ENCODE data around the gene CYB5R4.

CYB5R4 gene

DNA sequence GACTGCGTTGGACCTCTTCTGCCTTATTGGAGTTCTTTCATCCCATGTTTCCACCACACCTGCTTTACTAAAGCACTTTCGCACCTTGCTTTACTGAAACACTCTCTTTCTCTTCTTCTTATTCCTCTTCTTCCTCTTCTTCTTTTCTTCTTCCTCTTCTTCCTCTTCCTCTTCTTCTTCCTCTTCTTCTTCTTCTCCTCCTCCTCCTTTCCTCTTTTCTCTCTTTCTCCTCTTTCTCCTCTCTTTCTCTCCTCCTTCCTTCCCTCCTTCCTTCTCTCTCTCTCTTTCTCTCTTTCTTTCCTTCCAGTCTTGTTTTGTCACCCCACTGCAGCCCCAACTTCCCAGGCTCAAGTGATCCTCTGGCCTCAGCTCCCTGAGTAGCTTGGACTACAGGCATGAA lies 10.4 kb upstream of the CYB5R4 start:
- Histone ChIP-seq H3K9ac (ENCODE audit: low read depth, low read length) (no peak overlapping the region), H3K27me3 (ENCODE audit: control insufficient read depth, insufficient read depth, low read length) (peaks cover 31% of the 10 kb centered on the region), H3K9me3 (ENCODE audit: control insufficient read depth, insufficient read depth, low read length) (no peaks in the 10 kb centered on the region), H3K36me3 (ENCODE audit: control insufficient read depth, insufficient read depth, low read length) (no peaks in the 10 kb centered on the region), H3K4me1 (ENCODE audit: control insufficient read depth, insufficient read depth, low read length) (no peaks in the 10 kb centered on the region), H3K4me3 (ENCODE audit: low read depth, low read length) (no peak overlapping the region)

DNA sequence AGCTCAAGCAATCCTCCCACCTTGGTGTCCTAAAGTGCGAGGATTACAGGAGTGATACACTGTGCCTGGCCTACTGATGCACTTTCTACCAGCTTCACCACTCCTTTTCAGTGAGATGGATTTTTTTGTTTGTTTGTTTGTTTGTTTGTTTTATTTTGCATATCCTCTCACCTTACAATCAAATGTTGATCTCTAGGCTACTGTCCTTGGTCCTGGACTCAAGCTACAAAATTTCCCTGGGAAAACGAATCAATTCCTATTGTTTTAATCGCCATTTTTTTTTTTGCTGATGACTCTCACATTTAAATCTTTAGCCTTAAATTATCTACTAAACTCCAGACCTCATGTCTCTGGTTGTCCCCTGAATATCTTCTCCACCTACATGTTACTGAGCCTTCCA lies 9.9 kb upstream of the CYB5R4 start:
- Histone ChIP-seq H3K4me1 (ENCODE audit: control insufficient read depth, insufficient read depth, low read length) (peaks cover 3% of the 10 kb centered on the region), H3K9me3 (ENCODE audit: control insufficient read depth, insufficient read depth, low read length) (no peaks in the 10 kb centered on the region), H3K9ac (ENCODE audit: low read depth, low read length) (no peak overlapping the region), H3K4me3 (ENCODE audit: low read depth, low read length) (no peak overlapping the region), H3K27me3 (ENCODE audit: control insufficient read depth, insufficient read depth, low read length) (peaks cover 36% of the 10 kb centered on the region), H3K36me3 (ENCODE audit: control insufficient read depth, insufficient read depth, low read length) (no peaks in the 10 kb centered on the region)

DNA sequence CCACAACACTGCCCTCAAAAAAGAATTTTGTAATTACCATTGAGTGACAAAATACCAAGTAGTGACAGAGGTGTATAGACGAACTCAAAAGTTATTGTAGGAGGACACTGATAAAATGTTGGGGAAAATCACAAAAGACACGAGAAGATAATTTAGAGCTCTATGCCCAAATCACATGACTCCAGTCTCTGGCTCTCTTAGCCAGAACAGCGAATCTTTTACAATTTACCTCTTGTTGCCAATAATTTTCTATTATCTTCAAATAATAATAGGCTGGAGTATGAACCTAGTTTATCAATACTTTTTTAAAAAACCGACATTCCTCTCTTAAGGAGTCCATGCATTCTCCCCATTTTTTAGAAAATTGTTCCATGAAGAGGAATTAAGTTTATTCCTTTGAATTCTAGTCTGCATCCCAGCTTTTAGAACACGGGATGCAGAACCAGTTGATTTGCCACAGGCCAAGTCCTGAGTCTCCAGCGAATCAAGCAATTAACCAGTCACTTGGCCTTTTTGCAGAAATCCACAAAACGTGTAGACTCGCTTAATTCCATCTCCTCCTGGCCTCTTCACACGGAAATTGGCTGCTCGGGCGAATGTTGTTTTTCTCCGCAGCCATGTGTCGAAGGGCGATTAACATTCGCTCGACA lies 6.8 kb upstream of the CYB5R4 start:
- peak overlapping the region; percentile 39 for H3K9ac ChIP-seq (ENCODE audit: low read depth, low read length)
- H3K4me1 ChIP-seq (ENCODE audit: control insufficient read depth, insufficient read depth, low read length) = peaks cover 4% of the 10 kb centered on the region
- H3K27me3 ChIP-seq (ENCODE audit: control insufficient read depth, insufficient read depth, low read length) = peaks cover 51% of the 10 kb centered on the region
- H3K36me3 ChIP-seq (ENCODE audit: control insufficient read depth, insufficient read depth, low read length) = no peaks in the 10 kb centered on the region
- H3K9me3 ChIP-seq (ENCODE audit: control insufficient read depth, insufficient read depth, low read length) = no peaks in the 10 kb centered on the region
- peak overlapping the region; percentile 87 for H3K4me3 ChIP-seq (ENCODE audit: low read depth, low read length)

DNA sequence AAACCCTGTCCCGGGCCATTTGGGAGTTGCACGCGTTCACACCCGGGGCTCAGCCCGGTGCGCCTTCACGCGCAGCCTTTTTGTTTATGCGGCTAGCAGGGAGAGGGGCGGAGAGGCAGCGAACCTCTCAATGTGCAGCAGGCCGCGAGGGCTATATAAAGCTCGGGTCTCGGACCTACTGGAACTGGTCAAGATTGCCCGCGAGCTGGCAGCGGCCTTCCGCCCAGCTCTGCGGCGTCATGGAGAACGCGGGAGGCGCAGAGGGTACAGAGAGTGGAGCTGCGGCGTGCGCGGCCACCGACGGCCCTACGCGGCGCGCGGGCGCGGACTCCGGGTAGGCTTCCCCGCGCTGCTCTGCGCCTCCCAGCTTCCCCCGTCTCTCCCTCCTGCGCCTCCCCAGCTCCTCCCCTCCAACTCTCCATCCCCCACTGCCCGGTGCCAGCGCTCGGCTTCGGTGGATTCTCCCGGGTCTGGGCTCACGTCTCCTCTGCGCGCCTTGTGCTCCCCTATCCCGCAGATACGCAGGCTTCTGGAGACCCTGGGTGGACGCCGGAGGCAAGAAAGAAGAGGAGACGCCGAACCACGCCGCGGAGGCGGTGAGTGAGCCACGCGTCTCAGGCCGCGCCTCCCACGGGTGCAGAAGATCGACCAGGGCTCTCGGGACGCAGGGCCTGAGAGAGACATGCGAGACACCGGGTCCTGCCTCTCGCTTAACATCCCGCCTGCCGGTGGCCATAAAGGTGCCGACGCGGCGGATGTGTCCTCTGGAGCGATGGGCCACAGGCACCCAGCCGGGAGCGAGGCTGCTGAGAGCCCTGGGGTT lies 6.1 kb upstream of the CYB5R4 start, which contains the start of gene RIPPLY2:
Gene RIPPLY2, plus strand, starts transcription at position 183 of the 823 bp plus-strand sequence. Its CDS starts 57 bp downstream, at position 240.
- Histone ChIP-seq H3K27me3 (ENCODE audit: control insufficient read depth, insufficient read depth, low read length) (peaks cover 51% of the 10 kb centered on the region), H3K36me3 (ENCODE audit: control insufficient read depth, insufficient read depth, low read length) (no peaks in the 10 kb centered on the region), H3K4me3 (ENCODE audit: low read depth, low read length) (peak within 1 kb of the TSS; percentile 87), H3K9me3 (ENCODE audit: control insufficient read depth, insufficient read depth, low read length) (no peaks in the 10 kb centered on the region), H3K4me1 (ENCODE audit: control insufficient read depth, insufficient read depth, low read length) (peaks cover 4% of the 10 kb centered on the region), H3K9ac (ENCODE audit: low read depth, low read length) (peak within 1 kb of the TSS; percentile 39)

DNA sequence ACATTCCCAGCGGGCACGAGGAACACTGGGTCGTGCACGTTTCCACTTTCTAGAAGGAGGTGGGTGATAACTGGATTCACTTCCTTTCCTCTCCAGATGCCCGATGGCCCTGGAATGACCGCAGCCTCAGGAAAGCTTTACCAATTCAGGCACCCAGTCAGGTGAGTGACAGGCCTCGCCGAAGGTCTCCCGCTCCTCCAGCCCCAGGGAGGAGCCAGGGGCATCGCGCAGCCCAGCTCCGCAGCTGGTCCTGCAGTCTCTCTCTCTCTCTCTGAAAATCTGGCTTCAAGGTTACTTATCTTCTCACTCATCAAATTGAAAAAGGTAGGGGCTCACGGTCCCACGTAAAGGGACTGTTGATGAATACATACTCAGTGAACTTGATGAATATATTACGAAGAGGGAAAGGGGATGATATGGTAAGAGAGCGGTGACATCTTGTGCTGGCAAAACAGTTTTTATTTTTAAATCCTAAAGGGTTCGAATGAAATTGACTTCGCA lies 5.4 kb upstream of the CYB5R4 start:
- Histone ChIP-seq H3K4me3 (ENCODE audit: low read depth, low read length) (peak overlapping the region; percentile 87), H3K9me3 (ENCODE audit: control insufficient read depth, insufficient read depth, low read length) (no peaks in the 10 kb centered on the region), H3K27me3 (ENCODE audit: control insufficient read depth, insufficient read depth, low read length) (peaks cover 51% of the 10 kb centered on the region), H3K4me1 (ENCODE audit: control insufficient read depth, insufficient read depth, low read length) (peaks cover 4% of the 10 kb centered on the region), H3K36me3 (ENCODE audit: control insufficient read depth, insufficient read depth, low read length) (no peaks in the 10 kb centered on the region), H3K9ac (ENCODE audit: low read depth, low read length) (no peak overlapping the region)

DNA sequence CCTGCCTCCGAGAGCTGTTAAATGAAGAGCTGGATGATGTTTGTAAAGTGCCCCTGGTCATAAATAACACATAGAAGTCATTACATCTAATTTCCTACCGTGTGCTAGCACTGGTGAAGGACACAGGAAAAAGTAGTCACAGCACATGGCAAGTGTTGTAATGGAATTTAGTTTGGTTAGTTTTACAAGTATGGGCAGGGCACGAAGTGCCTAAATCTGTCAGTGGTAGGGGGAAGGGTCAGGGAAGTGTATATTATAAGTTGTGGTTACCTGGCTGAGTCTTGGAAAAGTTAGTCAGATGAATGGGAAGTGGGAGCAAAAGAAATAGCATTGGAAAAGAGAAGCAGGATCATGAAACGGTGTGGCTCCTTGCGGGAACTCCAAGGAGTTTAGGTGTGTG lies 4.7 kb upstream of the CYB5R4 start:
- H3K27me3 ChIP-seq (ENCODE audit: control insufficient read depth, insufficient read depth, low read length) = peaks cover 51% of the 10 kb centered on the region
- no peak overlapping the region for H3K9ac ChIP-seq (ENCODE audit: low read depth, low read length)
- H3K4me1 ChIP-seq (ENCODE audit: control insufficient read depth, insufficient read depth, low read length) = peaks cover 4% of the 10 kb centered on the region
- peak overlapping the region; percentile 4 for H3K4me3 ChIP-seq (ENCODE audit: low read depth, low read length)
- H3K36me3 ChIP-seq (ENCODE audit: control insufficient read depth, insufficient read depth, low read length) = no peaks in the 10 kb centered on the region
- no peaks in the 10 kb centered on the region for H3K9me3 ChIP-seq (ENCODE audit: control insufficient read depth, insufficient read depth, low read length)

DNA sequence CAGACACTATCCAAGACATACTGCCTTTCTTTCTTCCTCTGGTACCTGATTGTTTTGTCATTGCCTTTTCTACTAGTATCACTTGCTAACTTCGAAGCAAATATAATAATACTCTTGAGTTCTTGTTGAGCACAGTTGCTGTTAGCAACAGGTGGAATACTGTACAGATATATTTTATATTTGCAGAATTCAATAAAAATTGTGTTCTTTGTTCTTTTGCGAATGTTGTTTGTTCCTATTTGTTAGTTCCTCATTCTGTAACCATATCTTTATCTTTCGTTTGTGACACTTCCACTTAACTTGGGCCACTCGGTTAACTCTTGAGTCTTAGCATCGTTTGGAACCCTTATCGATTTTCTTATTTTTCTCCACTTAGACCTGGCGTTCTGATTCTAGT lies 868 bp downstream of the CYB5R4 start:
- Histone ChIP-seq H3K36me3 (ENCODE audit: control insufficient read depth, insufficient read depth, low read length) (no peaks in the 10 kb centered on the region), H3K4me3 (ENCODE audit: low read depth, low read length) (peak overlapping the region; percentile 97), H3K9ac (ENCODE audit: low read depth, low read length) (peak overlapping the region; percentile 56), H3K4me1 (ENCODE audit: control insufficient read depth, insufficient read depth, low read length) (no peaks in the 10 kb centered on the region), H3K27me3 (ENCODE audit: control insufficient read depth, insufficient read depth, low read length) (peaks cover 7% of the 10 kb centered on the region), H3K9me3 (ENCODE audit: control insufficient read depth, insufficient read depth, low read length) (no peaks in the 10 kb centered on the region)

DNA sequence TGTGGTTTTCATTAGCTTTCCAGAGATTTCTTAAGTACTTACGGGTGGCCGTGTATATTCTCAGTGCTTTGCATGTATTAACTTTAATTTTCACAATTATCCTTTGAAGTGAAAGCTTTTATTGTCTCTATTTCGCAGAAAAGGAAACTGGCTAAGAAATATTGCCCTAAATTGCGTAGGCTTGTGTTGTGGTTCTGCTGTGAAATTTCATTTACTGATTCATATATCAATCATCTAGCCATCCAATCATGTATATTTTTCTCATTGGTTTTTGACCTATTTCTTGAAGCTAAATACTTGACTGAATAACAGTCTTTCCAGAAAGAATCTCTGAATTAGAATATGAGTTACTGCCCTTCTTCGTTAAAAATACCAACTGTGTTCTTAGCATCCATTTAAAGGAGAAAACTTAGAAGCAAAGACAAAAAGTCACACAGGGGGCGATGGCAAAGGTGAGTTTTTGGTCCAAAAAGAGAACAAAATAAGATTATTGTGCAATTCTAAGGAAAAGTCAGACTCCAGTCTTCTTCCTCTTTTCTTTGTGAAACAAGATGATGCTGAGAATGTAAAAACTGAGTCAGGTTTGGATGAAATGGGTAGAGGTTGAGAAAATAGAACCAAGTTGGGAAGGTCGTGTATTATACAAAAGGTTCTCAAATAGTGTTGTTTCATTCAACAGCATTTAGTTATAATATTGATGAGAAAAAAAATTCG lies 1.4 kb downstream of the CYB5R4 start:
- Histone ChIP-seq H3K4me1 (ENCODE audit: control insufficient read depth, insufficient read depth, low read length) (no peaks in the 10 kb centered on the region), H3K27me3 (ENCODE audit: control insufficient read depth, insufficient read depth, low read length) (peaks cover 1% of the 10 kb centered on the region), H3K9ac (ENCODE audit: low read depth, low read length) (no peak overlapping the region), H3K9me3 (ENCODE audit: control insufficient read depth, insufficient read depth, low read length) (no peaks in the 10 kb centered on the region), H3K36me3 (ENCODE audit: control insufficient read depth, insufficient read depth, low read length) (peaks cover 3% of the 10 kb centered on the region), H3K4me3 (ENCODE audit: low read depth, low read length) (no peak overlapping the region)

DNA sequence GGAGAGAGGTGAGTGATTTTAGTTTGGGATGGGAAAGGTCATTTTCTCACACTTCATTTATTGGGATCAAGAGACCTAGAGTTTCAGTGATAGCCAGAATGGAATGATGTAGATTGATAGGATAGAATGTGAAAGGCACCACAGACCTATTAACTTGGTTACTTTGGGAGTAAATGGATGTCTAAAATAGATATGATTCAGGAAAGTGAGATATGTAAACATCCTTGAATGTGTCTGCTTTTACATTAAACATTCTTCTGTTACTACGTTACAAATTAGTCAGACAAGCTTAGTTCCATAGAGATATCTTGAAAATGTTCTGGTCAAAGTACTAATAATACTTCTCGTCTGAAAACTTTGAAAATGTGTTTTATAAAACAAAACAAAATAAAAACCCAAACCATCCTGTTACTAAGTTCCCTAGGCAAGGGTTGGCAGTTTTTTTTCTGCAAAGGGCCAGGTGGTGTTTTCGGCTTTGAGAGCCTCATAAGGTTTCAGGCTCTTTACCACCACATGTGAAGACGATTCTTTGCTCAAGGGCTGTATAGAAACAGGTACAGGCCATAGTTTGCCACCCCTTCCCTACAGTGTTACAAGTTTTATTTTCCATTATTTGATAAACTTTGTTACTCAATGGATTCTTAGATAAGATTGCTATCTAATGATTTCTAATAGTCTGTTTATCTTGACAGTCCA lies 3.4 kb downstream of the CYB5R4 start:
- Histone ChIP-seq H3K27me3 (ENCODE audit: control insufficient read depth, insufficient read depth, low read length) (no peaks in the 10 kb centered on the region), H3K9ac (ENCODE audit: low read depth, low read length) (no peak overlapping the region), H3K4me3 (ENCODE audit: low read depth, low read length) (no peak overlapping the region), H3K9me3 (ENCODE audit: control insufficient read depth, insufficient read depth, low read length) (peaks cover 6% of the 10 kb centered on the region), H3K4me1 (ENCODE audit: control insufficient read depth, insufficient read depth, low read length) (no peaks in the 10 kb centered on the region), H3K36me3 (ENCODE audit: control insufficient read depth, insufficient read depth, low read length) (peaks cover 12% of the 10 kb centered on the region)

DNA sequence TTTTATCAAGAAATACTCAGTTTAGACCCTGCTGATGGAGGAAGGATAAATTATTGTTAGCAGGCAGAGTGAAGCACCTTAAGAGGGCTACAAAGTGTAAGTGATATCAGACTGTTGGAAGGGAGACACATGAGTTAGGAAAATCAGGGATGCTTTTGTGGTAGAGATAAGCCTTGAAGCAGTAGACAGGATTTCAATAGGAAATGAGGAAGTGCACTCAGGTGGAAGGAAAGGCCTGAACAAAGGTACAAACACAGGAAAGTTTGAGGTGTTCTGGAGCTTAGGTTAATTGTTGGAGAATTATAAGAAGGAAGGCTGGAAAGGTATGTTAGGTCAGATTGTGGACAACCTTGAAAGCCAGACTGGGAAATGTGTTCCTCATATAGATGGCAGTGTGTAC lies 7.6 kb downstream of the CYB5R4 start:
- Histone ChIP-seq H3K4me1 (ENCODE audit: control insufficient read depth, insufficient read depth, low read length) (no peaks in the 10 kb centered on the region), H3K9ac (ENCODE audit: low read depth, low read length) (no peak overlapping the region), H3K36me3 (ENCODE audit: control insufficient read depth, insufficient read depth, low read length) (peaks cover 12% of the 10 kb centered on the region), H3K9me3 (ENCODE audit: control insufficient read depth, insufficient read depth, low read length) (peaks cover 6% of the 10 kb centered on the region), H3K4me3 (ENCODE audit: low read depth, low read length) (no peak overlapping the region), H3K27me3 (ENCODE audit: control insufficient read depth, insufficient read depth, low read length) (no peaks in the 10 kb centered on the region)

DNA sequence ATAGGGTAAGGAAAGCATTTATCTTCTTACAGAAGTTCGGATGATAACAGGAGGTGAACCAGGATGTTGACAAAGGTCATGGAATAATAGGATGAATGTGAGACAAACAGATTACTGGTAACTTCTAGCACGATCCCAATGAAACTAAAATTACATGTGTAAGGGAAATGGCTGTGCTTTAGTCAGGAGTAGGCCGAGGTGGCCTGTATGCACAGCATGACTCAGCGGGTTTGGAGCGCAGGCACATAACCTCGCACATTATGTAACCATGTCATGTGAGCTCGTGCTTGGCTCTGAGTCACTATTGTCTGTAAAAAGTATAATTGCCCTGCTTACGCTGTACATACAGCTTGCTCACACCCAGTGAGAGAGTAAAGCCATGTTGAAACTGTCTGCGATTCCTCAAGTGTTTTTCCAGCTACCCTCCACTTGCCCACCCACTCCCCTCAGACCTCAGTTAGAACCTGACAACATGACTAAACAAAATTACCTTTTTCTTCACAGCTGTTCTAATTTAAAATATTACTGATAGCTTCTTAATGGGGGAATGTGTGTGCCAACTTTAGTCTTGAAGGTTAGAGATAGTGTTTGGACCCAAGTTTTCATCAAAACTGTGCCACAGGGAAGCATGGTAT lies 8.2 kb downstream of the CYB5R4 start:
- Histone ChIP-seq H3K36me3 (ENCODE audit: control insufficient read depth, insufficient read depth, low read length) (peaks cover 12% of the 10 kb centered on the region), H3K4me1 (ENCODE audit: control insufficient read depth, insufficient read depth, low read length) (no peaks in the 10 kb centered on the region), H3K9ac (ENCODE audit: low read depth, low read length) (no peak overlapping the region), H3K9me3 (ENCODE audit: control insufficient read depth, insufficient read depth, low read length) (peaks cover 6% of the 10 kb centered on the region), H3K4me3 (ENCODE audit: low read depth, low read length) (no peak overlapping the region), H3K27me3 (ENCODE audit: control insufficient read depth, insufficient read depth, low read length) (no peaks in the 10 kb centered on the region)
